HG03342 (cell line): ENCODE results near the gene LRRC42.

ENCODE experiments used
- ATAC-seq: cut with Tn5 transposase; IDR thresholded peaks from one replicate; pipeline ENCODE4 v1.9.1; 2021; ENCODE audit warnings: mild to moderate bottlenecking, moderate library complexity; ENCODE audit not compliant: unreplicated experiment

Gene LRRC42

GRCh38 chr1:53938136-53938830 is 7.9 kb upstream of the LRRC42 start:
- no peak for ATAC-seq

- ATAC-seq = no peak
These were observed 3.8 kb upstream of the LRRC42 start for GRCh38 chr1:53942127-53942957.

GRCh38 chr1:53943090-53943489 is 3.1 kb upstream of the LRRC42 start:
- no peak for ATAC-seq

GRCh38 chr1:53943490-53944043 is 2.6 kb upstream of the LRRC42 start:
- no peak for ATAC-seq

- no peak for ATAC-seq
These were observed 1.5 kb upstream of the LRRC42 start for GRCh38 chr1:53944469-53945182.

- ATAC-seq = no peak
These were observed 1.0 kb upstream of the LRRC42 start for GRCh38 chr1:53945183-53945432.

- ATAC-seq = peak; percentile 62
These were observed 508 bp upstream of the LRRC42 start, which contains the start of gene IFT25 for GRCh38 chr1:53945433-53946251. TSS of gene IFT25 (minus strand) at chr1:53945699. CDS start at chr1:53940082, 5,617 bp downstream.

- no peak for ATAC-seq
These were observed 1.2 kb downstream of the LRRC42 start for GRCh38 chr1:53947172-53947907.

- ATAC-seq = no peak
These were observed 2.1 kb downstream of the LRRC42 start for GRCh38 chr1:53948291-53948690.

GRCh38 chr1:53949023-53949990 is 3.2 kb downstream of the LRRC42 start:
- no peak for ATAC-seq

GRCh38 chr1:53951697-53952096 is 5.5 kb downstream of the LRRC42 start:
- no peak for ATAC-seq

- ATAC-seq = no peak
These were observed 8.0 kb downstream of the LRRC42 start for GRCh38 chr1:53954128-53954527.

- no peak for ATAC-seq
These were observed 10.4 kb downstream of the LRRC42 start for GRCh38 chr1:53956308-53957168.

- ATAC-seq = no peak
These were observed 11.2 kb downstream of the LRRC42 start for GRCh38 chr1:53957194-53957818.

- no peak for ATAC-seq
These were observed 13.6 kb downstream of the LRRC42 start for GRCh38 chr1:53959664-53960250.

GRCh38 chr1:53962395-53962794 is 16.2 kb downstream of the LRRC42 start:
- no peak for ATAC-seq

GRCh38 chr1:53963460-53963859 is 17.3 kb downstream of the LRRC42 start:
- ATAC-seq = peak; percentile 85
